K562 (cell line): Measurements from ENCODE around the gene EXOG. TPM values are rescaled to one million over a fixed set of nuclear protein-coding genes. Genes with fewer than 3 reads are reported as not detected.

Experiments
- HIVEP1 ChIP-seq: fragments of 250-450 bp; sonication (Bioruptor Pico); IDR thresholded peaks from 2 replicates; pipeline ENCODE4 v1.4.0; 2020; ENCODE audit warnings: mild to moderate bottlenecking
- NFE2L1 ChIP-seq: fragments of 450-650 bp; IDR thresholded peaks from 2 replicates; pipeline ENCODE4 v1.6.1; 2016; ENCODE audit warnings: missing genetic modification characterization, low read depth, mild to moderate bottlenecking, missing compliant biosample characterization, moderate library complexity, borderline replicate concordance
- SMAD1 ChIP-seq: fragments of 150-350 bp; IDR thresholded peaks from 2 replicates; pipeline ENCODE4 v1.6.1; 2014; ENCODE audit warnings: low read length, low read depth; ENCODE audit not compliant: partially characterized antibody
- TCF7L2 ChIP-seq: fragments of 150-350 bp; IDR thresholded peaks from 2 replicates; pipeline ENCODE4 v1.6.1; 2016; ENCODE audit warnings: low read depth, mild to moderate bottlenecking, low read length, moderate library complexity
- ZNF431 ChIP-seq: sonication (generic); formaldehyde crosslinking; IDR thresholded peaks from 2 replicates; pipeline ENCODE4 v1.8.0; 2022; ENCODE audit warnings: mild to moderate bottlenecking, missing genetic modification reagents
- ZNF436 ChIP-seq: fragments of 250-450, 450-650 bp; sonication (Bioruptor Pico); formaldehyde crosslinking; IDR thresholded peaks from 2 replicates; pipeline ENCODE4 v1.7.0; 2020; ENCODE audit warnings: mild to moderate bottlenecking
- polyA plus RNA-seq, 8 experiments: library from polyadenylated mRNA; depleted of rRNA in 4 of 8; stranded (reverse) in 5 of 8; unstranded in 3 of 8; fragments of >200 nt; fragmentation: Nextera tagmentation in 2 of 8; fragmentation: Illumina TruSeq in 1 of 8; extraction: Ambion mirVana in 2 of 8; extraction: Trizol in 1 of 8; gene quantifications; 2 replicates each; pipeline versions ENCODE4 v1.2.1 to v1.2.3, GENCODE V29; 2011 to 2014; ENCODE audit warnings: inconsistent platforms in 1 of 8, missing spikeins in 1 of 8
- total RNA-seq, 7 experiments: library from RNA; depleted of rRNA in 6 of 7; stranded (reverse); fragments of >200 nt in 6 of 7; fragmentation: Illumina TruSeq in 2 of 7; extraction: Trizol in 2 of 7; gene quantifications; 2 replicates each; pipeline versions ENCODE4 v1.2.1 to v1.2.3, GENCODE V29; 2011 to 2021; ENCODE audit warnings: low replicate concordance in 1 of 7
- TF ChIP-seq, protein P1 (sequence below): fragments of 250-450 bp; sonication (Bioruptor Pico); IDR thresholded peaks from 2 replicates; pipeline ENCODE4 v1.5.0; 2021; ENCODE audit warnings: mild to moderate bottlenecking, borderline replicate concordance
- TF ChIP-seq, protein P2 (sequence below): fragments of 250-450 bp; sonication (Bioruptor Pico); IDR thresholded peaks from 2 replicates; pipeline ENCODE4 v1.8.0; 2021; ENCODE audit warnings: moderate library complexity, mild to moderate bottlenecking, inconsistent platforms
- TF ChIP-seq, protein P3 (sequence below): fragments of 250-450 bp; sonication (Bioruptor Pico); IDR thresholded peaks from 2 replicates; pipeline ENCODE4 v1.4.0; 2020; ENCODE audit warnings: mild to moderate bottlenecking
- TF ChIP-seq, protein P4 (sequence below): fragments of 450-650 bp; formaldehyde crosslinking; IDR thresholded peaks from 2 replicates; pipeline ENCODE4 v1.4.0; 2022; ENCODE audit warnings: mild to moderate bottlenecking, moderate library complexity
- TF ChIP-seq, protein P5 (sequence below): sonication (generic); formaldehyde crosslinking; IDR thresholded peaks from 2 replicates; pipeline ENCODE4 v1.8.0; 2022; ENCODE audit warnings: mild to moderate bottlenecking, missing genetic modification reagents

Gene EXOG
- total and polyA plus RNA-seq, 9 of the 15 experiments (the other 6 are each of a cell fraction or from before 2014, with no cell fraction given): 10.8 to 21.7 (median 14.8) TPM

DNA sequence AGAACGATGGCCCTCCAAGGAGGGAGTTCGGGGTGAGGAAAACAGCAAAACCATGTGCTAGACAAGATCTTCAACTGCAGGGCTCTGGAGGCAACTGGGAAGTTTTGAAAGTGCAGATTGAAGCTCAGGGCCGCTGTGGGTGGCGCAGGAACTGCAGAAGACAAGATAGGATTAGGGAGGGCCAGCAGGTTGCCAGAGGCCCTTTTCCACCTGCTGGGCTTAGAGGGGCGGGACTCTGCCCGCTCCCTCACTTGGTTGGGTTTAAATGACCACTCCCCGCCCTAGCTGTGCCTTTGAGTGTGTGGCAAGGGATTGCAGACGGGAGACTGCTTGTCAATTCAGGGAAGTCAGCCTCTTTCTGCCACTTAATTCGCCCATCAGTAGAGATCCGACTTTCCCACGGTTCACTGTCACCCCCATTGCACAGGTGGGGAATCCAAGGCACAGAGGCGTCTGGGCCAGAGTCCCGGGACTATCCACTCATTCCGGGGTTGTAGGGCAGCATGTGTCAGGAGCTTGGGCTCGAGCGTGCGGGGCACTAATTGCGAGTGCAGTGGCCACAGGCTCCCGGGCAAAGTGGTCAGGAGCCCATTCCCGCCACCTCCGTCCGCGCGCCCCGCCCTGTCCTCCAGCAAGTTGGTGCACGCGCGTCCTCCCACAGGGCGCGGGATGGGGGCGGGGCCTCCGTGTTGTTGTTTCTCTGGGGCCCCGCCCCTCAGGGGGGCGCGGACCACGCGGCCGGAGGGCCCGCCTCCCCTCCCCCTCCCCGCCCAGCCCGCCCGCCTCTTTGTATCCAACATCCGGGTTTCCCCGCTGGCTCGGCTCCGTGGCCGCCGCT lies 42.8 kb upstream of the EXOG start, which contains the start of gene ACVR2B (continued):
- TF ChIP-seq, protein P1, sequence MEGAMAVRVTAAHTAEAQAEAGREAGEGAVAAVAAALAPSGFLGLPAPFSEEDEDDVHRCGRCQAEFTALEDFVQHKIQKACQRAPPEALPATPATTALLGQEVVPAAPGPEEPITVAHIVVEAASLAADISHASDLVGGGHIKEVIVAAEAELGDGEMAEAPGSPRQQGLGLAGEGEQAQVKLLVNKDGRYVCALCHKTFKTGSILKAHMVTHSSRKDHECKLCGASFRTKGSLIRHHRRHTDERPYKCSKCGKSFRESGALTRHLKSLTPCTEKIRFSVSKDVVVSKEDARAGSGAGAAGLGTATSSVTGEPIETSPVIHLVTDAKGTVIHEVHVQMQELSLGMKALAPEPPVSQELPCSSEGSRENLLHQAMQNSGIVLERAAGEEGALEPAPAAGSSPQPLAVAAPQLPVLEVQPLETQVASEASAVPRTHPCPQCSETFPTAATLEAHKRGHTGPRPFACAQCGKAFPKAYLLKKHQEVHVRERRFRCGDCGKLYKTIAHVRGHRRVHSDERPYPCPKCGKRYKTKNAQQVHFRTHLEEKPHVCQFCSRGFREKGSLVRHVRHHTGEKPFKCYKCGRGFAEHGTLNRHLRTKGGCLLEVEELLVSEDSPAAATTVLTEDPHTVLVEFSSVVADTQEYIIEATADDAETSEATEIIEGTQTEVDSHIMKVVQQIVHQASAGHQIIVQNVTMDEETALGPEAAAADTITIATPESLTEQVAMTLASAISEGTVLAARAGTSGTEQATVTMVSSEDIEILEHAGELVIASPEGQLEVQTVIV (CRISPR knock-in tag): no peak
- no peak for TF ChIP-seq SMAD1
- TF ChIP-seq, protein P2, sequence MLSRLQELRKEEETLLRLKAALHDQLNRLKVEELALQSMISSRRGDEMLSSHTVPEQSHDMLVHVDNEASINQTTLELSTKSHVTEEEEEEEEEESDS: no peak
- TF ChIP-seq, protein P3, sequence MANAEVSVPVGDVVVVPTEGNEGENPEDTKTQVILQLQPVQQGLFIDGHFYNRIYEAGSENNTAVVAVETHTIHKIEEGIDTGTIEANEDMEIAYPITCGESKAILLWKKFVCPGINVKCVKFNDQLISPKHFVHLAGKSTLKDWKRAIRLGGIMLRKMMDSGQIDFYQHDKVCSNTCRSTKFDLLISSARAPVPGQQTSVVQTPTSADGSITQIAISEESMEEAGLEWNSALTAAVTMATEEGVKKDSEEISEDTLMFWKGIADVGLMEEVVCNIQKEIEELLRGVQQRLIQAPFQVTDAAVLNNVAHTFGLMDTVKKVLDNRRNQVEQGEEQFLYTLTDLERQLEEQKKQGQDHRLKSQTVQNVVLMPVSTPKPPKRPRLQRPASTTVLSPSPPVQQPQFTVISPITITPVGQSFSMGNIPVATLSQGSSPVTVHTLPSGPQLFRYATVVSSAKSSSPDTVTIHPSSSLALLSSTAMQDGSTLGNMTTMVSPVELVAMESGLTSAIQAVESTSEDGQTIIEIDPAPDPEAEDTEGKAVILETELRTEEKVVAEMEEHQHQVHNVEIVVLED (CRISPR knock-in tag): no peak
- no peak for TF ChIP-seq ZNF431
- TF ChIP-seq, protein P4, sequence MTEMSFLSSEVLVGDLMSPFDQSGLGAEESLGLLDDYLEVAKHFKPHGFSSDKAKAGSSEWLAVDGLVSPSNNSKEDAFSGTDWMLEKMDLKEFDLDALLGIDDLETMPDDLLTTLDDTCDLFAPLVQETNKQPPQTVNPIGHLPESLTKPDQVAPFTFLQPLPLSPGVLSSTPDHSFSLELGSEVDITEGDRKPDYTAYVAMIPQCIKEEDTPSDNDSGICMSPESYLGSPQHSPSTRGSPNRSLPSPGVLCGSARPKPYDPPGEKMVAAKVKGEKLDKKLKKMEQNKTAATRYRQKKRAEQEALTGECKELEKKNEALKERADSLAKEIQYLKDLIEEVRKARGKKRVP (CRISPR knock-in tag): no peak
- no peak for TF ChIP-seq HIVEP1 (CRISPR knock-in tag)
- no peak for TF ChIP-seq ZNF436 (CRISPR knock-in tag)
- TF ChIP-seq TCF7L2: no peak
- no peak for TF ChIP-seq NFE2L1 (tag)
- TF ChIP-seq, protein P5, sequence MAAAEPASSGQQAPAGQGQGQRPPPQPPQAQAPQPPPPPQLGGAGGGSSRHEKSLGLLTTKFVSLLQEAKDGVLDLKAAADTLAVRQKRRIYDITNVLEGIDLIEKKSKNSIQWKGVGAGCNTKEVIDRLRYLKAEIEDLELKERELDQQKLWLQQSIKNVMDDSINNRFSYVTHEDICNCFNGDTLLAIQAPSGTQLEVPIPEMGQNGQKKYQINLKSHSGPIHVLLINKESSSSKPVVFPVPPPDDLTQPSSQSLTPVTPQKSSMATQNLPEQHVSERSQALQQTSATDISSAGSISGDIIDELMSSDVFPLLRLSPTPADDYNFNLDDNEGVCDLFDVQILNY: no peak
